Keratinocyte (primary cell): Measurements from ENCODE around the gene CLCA1. TPM values are rescaled to one million over a fixed set of nuclear protein-coding genes. Genes with fewer than 3 reads are reported as not detected.

Experiments
- DNase-seq: peaks from one replicate; pipeline ENCODE4 v3.0.0-alpha.2; 2011; ENCODE audit warnings: low read depth, missing footprints, low spot score
- FAIRE-seq: peaks from 2 replicates; lab custom pipeline; 2011; peaks lifted over from hg19 to GRCh38; lab: Jason Lieb, UNC
- H2AFZ ChIP-seq: 2 replicates; pipeline ENCODE4 v1.6.0; 2012; ENCODE audit warnings: low read length, control low read depth, inconsistent platforms; ENCODE audit not compliant: control insufficient read depth
- H3K27ac ChIP-seq: 2 replicates; pipeline ENCODE4 v1.5.1; 2011; ENCODE audit warnings: low read length; ENCODE audit not compliant: control insufficient read depth, insufficient read depth
- H3K27me3 ChIP-seq: 3 replicates; pipeline ENCODE4 v1.6.0; 2011; ENCODE audit warnings: low read length; ENCODE audit not compliant: control insufficient read depth, insufficient read depth; ENCODE audit errors: extremely low read depth
- H3K36me3 ChIP-seq, 2 experiments: 2 replicates in 1 of 2; 3 replicates in 1 of 2; pipeline ENCODE4 v1.5.1; 2011; ENCODE audit warnings: low read length in 2 of 2, mild to moderate bottlenecking in 1 of 2; ENCODE audit not compliant: control insufficient read depth in 2 of 2, insufficient read depth in 2 of 2; ENCODE audit errors: extremely low read depth in 1 of 2
- H3K4me1 ChIP-seq: 3 replicates; pipeline ENCODE4 v1.5.1; 2011; ENCODE audit warnings: low read length; ENCODE audit not compliant: control insufficient read depth, insufficient read depth; ENCODE audit errors: extremely low read depth
- H3K4me2 ChIP-seq: 3 replicates; pipeline ENCODE4 v1.6.0; 2011; ENCODE audit warnings: low read depth, low read length; ENCODE audit not compliant: control insufficient read depth, insufficient read depth; ENCODE audit errors: extremely low read depth
- H3K4me3 ChIP-seq, 3 experiments: fragments of 200-600 bp in 1 of 3; sonication (generic) in 1 of 3; 2 replicates in 2 of 3; 3 replicates in 1 of 3; pipeline ENCODE4 v1.5.1; 2011 to 2016; ENCODE audit warnings: low read length in 3 of 3, mild to moderate bottlenecking in 3 of 3, control low read depth in 2 of 3, inconsistent platforms in 1 of 3, low read depth in 1 of 3, mixed read lengths in 1 of 3, mixed run types in 1 of 3, moderate library complexity in 1 of 3; ENCODE audit not compliant: control insufficient read depth in 2 of 3, insufficient read depth in 2 of 3; ENCODE audit errors: extremely low read depth in 1 of 3
- H3K79me2 ChIP-seq: 2 replicates; pipeline ENCODE4 v1.6.0; 2012; ENCODE audit warnings: low read length; ENCODE audit not compliant: control insufficient read depth, insufficient read depth
- H3K9ac ChIP-seq: 3 replicates; pipeline ENCODE4 v1.6.0; 2011; ENCODE audit warnings: low read length; ENCODE audit not compliant: control insufficient read depth, insufficient read depth; ENCODE audit errors: extremely low read depth
- H3K9me1 ChIP-seq: 3 replicates; pipeline ENCODE4 v1.6.0; 2011; ENCODE audit warnings: low read length; ENCODE audit not compliant: control insufficient read depth, insufficient read depth; ENCODE audit errors: extremely low read depth
- H3K9me3 ChIP-seq: 2 replicates; pipeline ENCODE4 v1.5.1; 2012; ENCODE audit warnings: low read depth, low read length; ENCODE audit not compliant: control insufficient read depth
- H4K20me1 ChIP-seq: 3 replicates; pipeline ENCODE4 v1.6.0; 2011; ENCODE audit warnings: low read length; ENCODE audit not compliant: control insufficient read depth, insufficient read depth; ENCODE audit errors: extremely low read depth
- EZH2 ChIP-seq: IDR thresholded peaks from one replicate; pipeline ENCODE4 v1.6.1; 2012; ENCODE audit warnings: inconsistent platforms, mild to moderate bottlenecking, low read length, moderate library complexity
- dilution Hi-C: fragments of 300-500 bp; cut with MboI; formaldehyde crosslinking; loops from one replicate; pipeline ENCODE4 v1.7.0; 2020; ENCODE audit warnings: low sequenced_read_pairs; ENCODE audit not compliant: extremely low pct_ligation_motif_present
- polyA plus RNA-seq, 5 experiments: library from polyadenylated mRNA; depleted of rRNA in 3 of 5; stranded (reverse) in 3 of 5; stranded (forward) in 1 of 5; unstranded in 1 of 5; fragments of >200 nt; gene quantifications; 1 replicate in 1 of 5; 2 replicates in 3 of 5; 3 replicates in 1 of 5; pipeline versions ENCODE4 v1.2.1 to v1.2.3, GENCODE V29; 2011 to 2012; ENCODE audit warnings: missing spikeins in 2 of 5, low read depth in 1 of 5, low replicate concordance in 1 of 5
- TF ChIP-seq, protein P1 (sequence below), 3 experiments: IDR thresholded peaks in 1 of 3; conservative IDR thresholded peaks in 1 of 3; optimal IDR thresholded peaks in 1 of 3; 2 replicates in 2 of 3; 3 replicates in 1 of 3; pipeline versions ENCODE3 to v1.5.1; 2011; ENCODE audit warnings: low read length in 3 of 3, mild to moderate bottlenecking in 3 of 3, moderate library complexity in 2 of 3, control low read depth in 1 of 3, inconsistent platforms in 1 of 3; ENCODE audit not compliant: insufficient read depth in 2 of 3; ENCODE audit errors: extremely low read depth in 1 of 3

Gene CLCA1
- polyA plus RNA-seq, 1 donor (not counting 4 experiments of a cell fraction or from before 2014, with no cell fraction given), result 0.04 TPM

DNA sequence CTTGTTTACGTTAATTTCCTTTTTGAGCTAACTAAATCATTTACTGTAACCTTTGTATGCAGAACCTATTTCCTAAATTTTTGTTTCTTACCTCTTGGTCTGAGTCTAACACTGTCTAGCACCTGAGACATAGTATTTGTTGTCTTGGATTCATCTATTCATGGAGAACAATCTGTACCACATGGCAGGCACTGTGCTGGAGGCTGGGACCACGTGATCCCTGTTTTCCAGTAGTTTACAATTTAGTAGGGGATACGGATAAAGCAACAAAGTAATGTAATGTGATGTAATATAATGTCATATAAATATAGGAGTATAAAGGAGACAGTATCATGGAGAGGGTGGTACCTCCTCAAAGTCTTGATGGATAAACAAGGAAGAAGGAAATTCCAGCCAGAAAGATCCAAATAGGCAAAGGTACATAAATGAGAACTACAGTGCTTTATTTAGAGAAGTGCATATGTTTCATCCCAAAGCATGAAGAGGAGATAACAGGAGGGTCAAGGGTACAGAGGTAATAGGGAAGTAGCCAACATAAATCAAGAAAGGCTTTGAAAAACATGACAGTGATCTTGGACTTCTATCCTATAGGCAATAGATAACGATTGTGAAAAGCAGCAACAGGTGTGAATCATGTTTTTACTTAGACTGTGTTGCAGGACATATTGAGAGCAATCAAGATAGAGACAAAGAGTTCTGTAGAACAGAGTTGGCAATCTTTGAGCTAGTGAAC, 52.2 kb downstream of the CLCA1 start:
- no peak overlapping the region for H3K4me2 ChIP-seq
- H2AFZ ChIP-seq, result no peak overlapping the region
- no peaks in the 10 kb centered on the region for H3K36me3 ChIP-seq
- no peaks in the 10 kb centered on the region for H3K9me1 ChIP-seq
- no peaks in the 10 kb centered on the region for H3K79me2 ChIP-seq
- no peak overlapping the region for H3K9ac ChIP-seq
- peaks cover 18% of the 10 kb centered on the region for H3K4me1 ChIP-seq
- dilution Hi-C loops, result loop anchor here (25.0 kb wide), 1 partner anchor 166 kb away; no protein-coding TSS in a partner anchor
- H3K4me3 ChIP-seq, result no peak overlapping the region
- no peaks in the 10 kb centered on the region for H4K20me1 ChIP-seq
- FAIRE-seq (no peak), DNase-seq (no peak)
- no peak overlapping the region for H3K27ac ChIP-seq
- H3K27me3 ChIP-seq, result no peaks in the 10 kb centered on the region
- no peaks in the 10 kb centered on the region for H3K9me3 ChIP-seq
- TF ChIP-seq EZH2, result no peak

DNA sequence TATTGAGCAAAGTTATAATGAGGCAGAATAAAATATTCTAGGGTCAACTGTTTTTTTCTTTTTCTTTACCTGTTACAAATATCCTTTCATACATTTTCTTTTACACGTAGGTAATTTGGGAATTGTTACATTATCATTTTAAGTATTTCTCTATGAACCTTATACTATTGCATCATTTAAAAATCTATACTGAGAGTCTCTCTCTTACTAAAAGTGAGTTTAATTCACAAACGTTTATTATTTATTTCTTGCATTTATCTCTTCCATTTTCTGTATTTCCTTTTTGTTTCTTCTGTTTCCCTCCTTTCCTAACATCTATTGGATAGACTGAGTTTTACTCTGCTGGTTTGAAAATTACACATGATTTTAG, 52.8 kb downstream of the CLCA1 start:
- dilution Hi-C loops, result loop anchor here (25.0 kb wide), 1 partner anchor 166 kb away; no protein-coding TSS in a partner anchor
- DNase-seq (no peak), FAIRE-seq (no peak)
- no peak overlapping the region for H3K9ac ChIP-seq
- no peak for TF ChIP-seq EZH2
- TF ChIP-seq, protein P1, sequence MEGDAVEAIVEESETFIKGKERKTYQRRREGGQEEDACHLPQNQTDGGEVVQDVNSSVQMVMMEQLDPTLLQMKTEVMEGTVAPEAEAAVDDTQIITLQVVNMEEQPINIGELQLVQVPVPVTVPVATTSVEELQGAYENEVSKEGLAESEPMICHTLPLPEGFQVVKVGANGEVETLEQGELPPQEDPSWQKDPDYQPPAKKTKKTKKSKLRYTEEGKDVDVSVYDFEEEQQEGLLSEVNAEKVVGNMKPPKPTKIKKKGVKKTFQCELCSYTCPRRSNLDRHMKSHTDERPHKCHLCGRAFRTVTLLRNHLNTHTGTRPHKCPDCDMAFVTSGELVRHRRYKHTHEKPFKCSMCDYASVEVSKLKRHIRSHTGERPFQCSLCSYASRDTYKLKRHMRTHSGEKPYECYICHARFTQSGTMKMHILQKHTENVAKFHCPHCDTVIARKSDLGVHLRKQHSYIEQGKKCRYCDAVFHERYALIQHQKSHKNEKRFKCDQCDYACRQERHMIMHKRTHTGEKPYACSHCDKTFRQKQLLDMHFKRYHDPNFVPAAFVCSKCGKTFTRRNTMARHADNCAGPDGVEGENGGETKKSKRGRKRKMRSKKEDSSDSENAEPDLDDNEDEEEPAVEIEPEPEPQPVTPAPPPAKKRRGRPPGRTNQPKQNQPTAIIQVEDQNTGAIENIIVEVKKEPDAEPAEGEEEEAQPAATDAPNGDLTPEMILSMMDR (optimal IDR thresholded peaks at IDR 0.05 in 1 of 3, IDR thresholded peaks at IDR 0.05 in 1 of 3, conservative IDR thresholded peaks at IDR 0.05 in 1 of 3; ENCODE audit: extremely low read depth in 1 of 3, insufficient read depth in 2 of 3, low read length in 3 of 3), result no peak
- no peaks in the 10 kb centered on the region for H3K9me3 ChIP-seq
- no peak overlapping the region for H3K4me2 ChIP-seq
- H3K27me3 ChIP-seq, result no peaks in the 10 kb centered on the region
- H3K9me1 ChIP-seq, result no peaks in the 10 kb centered on the region
- H3K27ac ChIP-seq, result no peak overlapping the region
- H2AFZ ChIP-seq, result no peak overlapping the region
- H3K4me1 ChIP-seq, result peaks cover 12% of the 10 kb centered on the region
- H3K79me2 ChIP-seq, result no peaks in the 10 kb centered on the region
- no peak overlapping the region for H3K4me3 ChIP-seq
- H3K36me3 ChIP-seq, result no peaks in the 10 kb centered on the region
- no peaks in the 10 kb centered on the region for H4K20me1 ChIP-seq
